Fibroblast of mammary gland (primary cell): ENCODE results near the gene SLC39A11.

Source experiments
- DNase-seq: peaks from one replicate; pipeline ENCODE4 v3.0.0-alpha.2; 2010; ENCODE audit warnings: low read depth
- H3K4me3 ChIP-seq: 2 replicates; pipeline ENCODE4 v1.5.1; 2011; ENCODE audit warnings: low read depth, mild to moderate bottlenecking, low read length, moderate library complexity; ENCODE audit not compliant: control insufficient read depth
- TF ChIP-seq, protein P1 (sequence below): conservative IDR thresholded peaks from 2 replicates; pipeline ENCODE4 v1.5.1; 2011; ENCODE audit warnings: low read depth, low read length, inconsistent platforms; ENCODE audit not compliant: control insufficient read depth, insufficient read depth

SLC39A11 gene

DNA sequence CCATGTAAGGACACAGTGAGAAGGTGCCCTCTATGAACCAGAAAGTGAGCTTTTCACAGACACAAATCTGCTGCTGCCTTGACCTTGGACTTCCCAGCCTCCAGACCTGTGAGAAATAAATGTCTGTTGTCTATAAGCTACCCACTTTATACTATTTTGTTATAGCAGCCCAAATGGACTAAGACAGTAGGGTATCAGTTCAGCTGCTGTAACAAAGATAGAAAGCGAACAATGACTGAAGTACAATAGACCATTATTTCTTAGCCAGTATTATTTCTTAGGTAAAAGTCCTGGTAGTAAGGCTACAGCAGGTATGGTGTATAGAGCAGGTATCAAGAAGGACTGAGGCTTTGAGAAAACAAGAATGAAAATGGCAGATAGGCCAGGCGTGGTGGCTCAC, 117.0 kb downstream of the SLC39A11 start:
- DNase-seq = no peak
- no peak overlapping the region for H3K4me3 ChIP-seq
- TF ChIP-seq, protein P1, sequence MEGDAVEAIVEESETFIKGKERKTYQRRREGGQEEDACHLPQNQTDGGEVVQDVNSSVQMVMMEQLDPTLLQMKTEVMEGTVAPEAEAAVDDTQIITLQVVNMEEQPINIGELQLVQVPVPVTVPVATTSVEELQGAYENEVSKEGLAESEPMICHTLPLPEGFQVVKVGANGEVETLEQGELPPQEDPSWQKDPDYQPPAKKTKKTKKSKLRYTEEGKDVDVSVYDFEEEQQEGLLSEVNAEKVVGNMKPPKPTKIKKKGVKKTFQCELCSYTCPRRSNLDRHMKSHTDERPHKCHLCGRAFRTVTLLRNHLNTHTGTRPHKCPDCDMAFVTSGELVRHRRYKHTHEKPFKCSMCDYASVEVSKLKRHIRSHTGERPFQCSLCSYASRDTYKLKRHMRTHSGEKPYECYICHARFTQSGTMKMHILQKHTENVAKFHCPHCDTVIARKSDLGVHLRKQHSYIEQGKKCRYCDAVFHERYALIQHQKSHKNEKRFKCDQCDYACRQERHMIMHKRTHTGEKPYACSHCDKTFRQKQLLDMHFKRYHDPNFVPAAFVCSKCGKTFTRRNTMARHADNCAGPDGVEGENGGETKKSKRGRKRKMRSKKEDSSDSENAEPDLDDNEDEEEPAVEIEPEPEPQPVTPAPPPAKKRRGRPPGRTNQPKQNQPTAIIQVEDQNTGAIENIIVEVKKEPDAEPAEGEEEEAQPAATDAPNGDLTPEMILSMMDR = no peak

DNA sequence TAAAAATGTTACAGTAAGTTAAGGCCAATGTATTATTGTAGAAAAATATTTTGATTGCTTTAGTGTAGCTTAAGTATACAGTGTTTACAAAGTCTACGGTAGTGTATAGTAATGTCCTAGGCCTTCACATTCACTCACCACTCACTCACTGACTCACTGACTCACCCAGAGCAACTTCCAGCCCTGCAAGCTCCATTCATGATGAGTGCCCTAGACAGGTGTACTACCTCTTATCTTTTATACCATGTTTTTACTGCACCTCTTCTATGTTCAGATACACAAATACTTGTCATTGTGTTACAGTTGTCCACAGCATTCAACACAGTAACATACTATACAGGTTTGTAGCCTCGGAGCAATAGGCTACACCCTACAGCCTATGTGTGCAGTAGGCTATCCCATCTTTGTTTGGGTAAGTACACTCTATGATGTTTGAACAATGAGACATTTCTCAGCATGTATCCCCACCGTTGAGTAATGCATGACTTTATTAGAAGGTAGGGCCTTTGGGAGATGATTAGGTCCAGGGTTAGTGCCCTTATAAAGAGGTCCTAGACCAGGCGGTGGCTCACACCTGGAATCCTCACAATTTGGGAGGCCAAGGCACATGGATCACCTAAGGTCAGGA, 117.8 kb downstream of the SLC39A11 start:
- no peak overlapping the region for H3K4me3 ChIP-seq
- peak; percentile 51 for DNase-seq
- TF ChIP-seq, protein P1 = no peak

DNA sequence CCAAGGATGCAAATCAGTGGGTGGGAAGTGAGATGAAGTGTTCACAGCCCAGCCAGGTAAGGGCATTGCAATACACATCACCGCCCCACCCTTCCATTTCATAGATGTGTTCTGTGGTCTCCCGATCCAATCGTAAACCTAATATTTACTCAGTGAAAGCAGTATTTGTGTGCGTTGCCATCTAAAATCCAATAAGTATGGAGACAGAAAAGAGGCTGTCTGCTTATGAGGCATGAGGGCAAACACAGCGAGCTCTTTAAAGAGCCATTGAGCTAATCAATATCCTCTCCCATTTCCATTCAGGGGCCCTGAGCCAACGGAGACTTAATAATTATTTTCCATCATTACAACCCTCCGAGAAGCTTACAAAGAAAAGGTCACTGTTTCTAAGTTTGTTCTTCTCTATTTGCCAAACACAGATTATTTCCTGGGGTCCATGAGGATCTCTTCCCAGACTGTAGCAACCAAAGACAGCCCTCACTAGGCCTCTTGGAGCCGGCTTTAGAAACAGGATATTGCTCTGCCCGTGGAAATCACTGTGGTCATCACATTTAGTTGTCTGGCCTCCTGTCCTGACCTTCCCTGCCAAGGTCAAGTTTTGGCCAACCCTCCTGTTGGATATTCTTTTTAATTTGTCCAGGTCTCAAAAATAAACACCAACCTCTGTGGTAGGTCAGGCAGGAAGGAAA, 120.1 kb downstream of the SLC39A11 start:
- no peak overlapping the region for H3K4me3 ChIP-seq
- DNase-seq = no peak
- TF ChIP-seq, protein P1 = no peak

DNA sequence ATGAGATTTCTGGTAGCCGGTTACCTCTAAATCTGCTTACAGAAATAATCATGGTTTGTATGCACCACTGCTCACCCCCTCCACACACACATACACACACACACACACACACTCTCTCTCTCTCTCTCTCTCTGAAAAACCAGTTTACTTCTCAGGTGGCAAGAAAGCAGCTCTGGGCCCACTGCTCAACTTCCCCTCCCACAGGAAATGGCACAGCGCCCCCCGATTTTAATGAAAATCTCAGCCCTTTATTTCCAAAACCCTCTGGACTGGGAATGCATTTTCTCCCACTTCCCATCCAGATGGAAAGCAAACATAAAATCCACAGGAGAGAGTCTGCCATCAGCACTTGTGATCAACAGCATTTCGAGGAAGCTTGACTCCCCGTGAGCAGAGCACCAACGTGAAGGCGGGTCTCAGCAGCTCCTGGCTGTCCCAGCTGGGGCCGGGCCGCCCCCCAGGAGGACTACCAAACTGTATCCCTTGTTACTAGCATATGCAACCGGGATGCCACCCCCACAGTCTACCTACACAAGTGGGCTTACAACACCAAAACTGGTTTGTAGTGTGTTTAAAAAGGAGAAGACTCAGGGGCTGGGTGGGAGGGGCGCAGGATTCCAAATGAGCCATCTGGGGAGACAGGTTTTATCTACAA, 121.1 kb downstream of the SLC39A11 start:
- no peak overlapping the region for H3K4me3 ChIP-seq
- TF ChIP-seq, protein P1 = no peak
- no peak for DNase-seq

DNA sequence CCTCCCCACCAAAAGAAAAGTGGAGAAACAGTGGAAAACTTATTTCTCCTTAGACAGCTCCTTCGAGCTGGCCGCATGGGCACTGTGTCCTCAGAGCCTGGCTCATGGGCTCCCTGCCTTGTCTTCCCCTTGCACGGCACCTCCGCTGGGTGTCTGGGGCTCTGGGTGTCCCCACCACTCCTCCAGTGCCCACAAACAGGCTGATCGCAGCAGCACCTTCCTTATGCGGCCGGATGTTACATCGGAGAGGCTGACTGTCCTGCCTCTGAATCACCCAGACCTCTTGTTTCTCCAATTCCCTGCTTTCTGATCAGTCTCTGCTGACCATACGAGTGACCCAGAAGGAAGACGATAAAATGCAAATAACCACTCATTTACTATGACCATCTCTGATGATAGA, 121.7 kb downstream of the SLC39A11 start:
- TF ChIP-seq, protein P1 = no peak
- no peak overlapping the region for H3K4me3 ChIP-seq
- DNase-seq = no peak

DNA sequence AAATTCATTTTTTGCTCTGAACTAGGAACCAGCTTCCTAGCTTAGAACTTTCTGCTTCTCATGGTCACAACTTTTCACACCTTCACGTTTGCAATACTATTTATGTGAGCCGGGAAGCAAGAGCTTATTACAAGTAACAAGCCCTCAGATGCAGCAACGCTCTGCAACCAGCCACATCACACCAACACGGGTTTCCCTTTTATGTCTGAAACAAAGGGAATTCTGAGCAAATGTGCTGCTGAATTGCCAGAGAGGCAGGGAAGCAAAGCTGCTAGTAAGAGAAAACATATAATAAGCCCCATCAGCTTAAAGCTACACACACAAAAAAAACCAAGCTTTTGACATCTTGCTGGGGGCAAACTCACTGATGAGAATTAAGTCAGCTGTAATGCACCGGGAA, 122.2 kb downstream of the SLC39A11 start:
- no peak for DNase-seq
- no peak overlapping the region for H3K4me3 ChIP-seq
- TF ChIP-seq, protein P1 = no peak
